D341Med (cell line): ENCODE data around the gene TMEM255B.
A peak's percentile ranks its signal among the peaks of the same experiment; 100 is the strongest.

Experiments used
- DNase-seq: peaks from one replicate; pipeline ENCODE4 v3.0.0; 2012; ENCODE audit warnings: low spot score

TMEM255B gene

GRCh38 chr13:113804017-113804702 is 45.1 kb downstream of the TMEM255B start:
- DNase-seq, result no peak

GRCh38 chr13:113804703-113805430 is 45.8 kb downstream of the TMEM255B start:
- DNase-seq, result no peak

- no peak for DNase-seq
These were observed 46.5 kb downstream of the TMEM255B start for GRCh38 chr13:113805431-113806103.

GRCh38 chr13:113806104-113806471 is 47.1 kb downstream of the TMEM255B start:
- DNase-seq, result no peak

GRCh38 chr13:113806526-113806925 is 47.5 kb downstream of the TMEM255B start:
- DNase-seq, result no peak

- no peak for DNase-seq
These were observed 49.2 kb downstream of the TMEM255B start for GRCh38 chr13:113808058-113808834.

- peak; percentile 57 for DNase-seq
These were observed 50.9 kb downstream of the TMEM255B start for GRCh38 chr13:113809934-113810333.

- DNase-seq, result no peak
These were observed 51.6 kb downstream of the TMEM255B start for GRCh38 chr13:113810640-113811039.

GRCh38 chr13:113811081-113811928 is 52.3 kb downstream of the TMEM255B start:
- no peak for DNase-seq

- no peak for DNase-seq
These were observed 53.4 kb downstream of the TMEM255B start for GRCh38 chr13:113812178-113813040.

GRCh38 chr13:113813070-113813748 is 54.2 kb downstream of the TMEM255B start:
- no peak for DNase-seq

- DNase-seq, result no peak
These were observed 54.9 kb downstream of the TMEM255B start for GRCh38 chr13:113813749-113814434.

- no peak for DNase-seq
These were observed 55.4 kb downstream of the TMEM255B start for GRCh38 chr13:113814435-113814821.

- DNase-seq, result no peak
These were observed 56.4 kb downstream of the TMEM255B start for GRCh38 chr13:113815151-113816058.

- no peak for DNase-seq
These were observed 57.4 kb downstream of the TMEM255B start for GRCh38 chr13:113816254-113816929.

GRCh38 chr13:113816946-113817859 is 58.2 kb downstream of the TMEM255B start:
- DNase-seq, result peak; percentile 88
